ENCODE data around the gene EPS15. TPM values are rescaled to one million over a fixed set of nuclear protein-coding genes. Genes with fewer than 3 reads are reported as not detected.

The EPS15 gene
- total and polyA plus RNA-seq, 7 donors = 9.8 to 71.9 (median 46.1) TPM

DNA sequence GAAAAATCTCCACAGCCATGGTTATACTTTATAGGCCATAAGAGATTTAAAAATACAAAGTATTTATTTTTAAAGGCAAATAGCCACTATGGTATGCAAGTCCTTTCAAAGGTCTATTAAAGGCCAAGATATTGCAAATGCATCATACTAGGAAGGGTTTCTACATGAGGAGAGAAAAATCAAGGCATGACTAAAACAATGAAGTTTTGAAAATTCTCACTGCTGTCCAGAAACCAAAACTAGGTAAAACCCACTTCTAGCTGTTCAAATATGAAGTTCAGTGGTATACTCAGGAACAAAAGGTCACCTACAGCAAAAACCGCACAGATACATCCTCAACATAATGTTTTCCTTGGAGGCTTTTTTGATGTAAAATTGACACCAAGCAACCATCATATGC lies 75.0 kb downstream of the EPS15 start:
- peaks cover 0 to 85% of the 10 kb centered on the region in 2 donors for H3K36me3 ChIP-seq (ENCODE audit: insufficient read depth in 1 of 2, low read depth in 1 of 2)
- no peaks in the 10 kb centered on the region for H3K27me3 ChIP-seq (ENCODE audit: insufficient read depth in 3 of 3, low read length in 2 of 3)
- DNase-seq (no peak), ATAC-seq (no peak)
- WGBS, 3 donors = 97 to 100% (median 98%) methylated on average over 1 of the region's 1 CpG
- TF ChIP-seq CTCF (IDR thresholded peaks at IDR 0.05) = no peak
- H3K9me3 ChIP-seq = no peaks in the 10 kb centered on the region
- intact Hi-C loops (cut with DNase I) = no loop called here
- peaks cover 11% of the 10 kb centered on the region for H3K4me1 ChIP-seq
- H3K4me3 ChIP-seq = no peak overlapping the region
- H3K27ac ChIP-seq = no peak overlapping the region

DNA sequence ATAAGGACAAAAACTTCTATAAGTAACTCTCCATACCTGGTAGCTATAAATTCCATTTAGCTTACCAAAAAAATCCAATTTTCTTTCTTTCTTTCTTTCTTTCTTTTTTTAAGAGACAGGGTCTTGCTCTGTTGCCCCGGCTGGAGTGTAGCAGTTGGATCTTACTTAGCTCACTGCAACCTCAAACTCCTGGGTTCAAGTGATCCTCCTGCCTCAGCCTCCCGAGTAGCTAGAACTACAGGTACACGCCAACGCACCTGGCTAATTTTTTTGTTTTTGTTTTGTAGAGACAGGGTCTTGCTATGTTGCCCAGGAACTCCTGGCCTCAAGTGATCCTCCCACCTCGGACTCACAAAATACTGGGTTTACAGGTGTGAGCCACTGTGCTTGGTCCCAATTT lies 75.5 kb downstream of the EPS15 start:
- DNase-seq = no peak
- Histone ChIP-seq H3K4me3 (no peak overlapping the region), H3K9me3 (no peaks in the 10 kb centered on the region), H3K27me3 (ENCODE audit: insufficient read depth in 3 of 3, low read length in 2 of 3) (no peaks in the 10 kb centered on the region), H3K27ac (no peak overlapping the region), H3K36me3 (ENCODE audit: insufficient read depth in 1 of 2, low read depth in 1 of 2) (peaks cover 0 to 90% of the 10 kb centered on the region in 2 donors), H3K4me1 (peaks cover 11% of the 10 kb centered on the region)
- WGBS, 3 donors = 96 to 99% (median 98%) methylated on average over 5 of the region's 5 CpGs
- TF ChIP-seq CTCF (IDR thresholded peaks at IDR 0.05) = no peak
- no peak for ATAC-seq
- intact Hi-C loops (cut with DNase I) = no loop called here

DNA sequence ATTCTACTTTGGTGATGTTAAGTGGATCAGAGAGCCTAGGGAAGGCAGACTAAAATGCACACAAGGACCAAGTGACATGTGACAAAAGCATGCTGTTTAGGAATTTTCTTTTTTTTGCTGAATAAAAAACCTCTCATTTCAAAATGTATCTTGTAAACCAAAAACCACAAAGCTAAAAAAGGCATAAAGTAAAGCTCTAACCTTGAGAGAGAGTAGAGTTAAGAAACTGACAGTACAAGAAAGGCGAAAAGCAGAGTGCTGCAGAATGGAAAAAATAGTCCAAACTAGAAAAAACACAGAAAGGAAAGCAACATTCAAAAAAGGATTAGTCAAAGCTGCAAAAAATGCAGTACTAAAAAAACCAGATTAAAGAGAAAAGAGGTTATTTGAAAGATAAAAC lies 76.5 kb downstream of the EPS15 start:
- no peak for TF ChIP-seq CTCF (IDR thresholded peaks at IDR 0.05)
- no peak for DNase-seq
- no peaks in the 10 kb centered on the region for H3K27me3 ChIP-seq (ENCODE audit: insufficient read depth in 3 of 3, low read length in 2 of 3)
- 84 to 97% (median 88%) methylated on average over 1 of the region's 1 CpG for WGBS, 3 donors
- intact Hi-C loops (cut with DNase I) = no loop called here
- ATAC-seq = no peak
- H3K4me3 ChIP-seq = no peak overlapping the region
- H3K4me1 ChIP-seq = peaks cover 11% of the 10 kb centered on the region
- H3K27ac ChIP-seq = no peak overlapping the region
- peaks cover 0 to 90% of the 10 kb centered on the region in 2 donors for H3K36me3 ChIP-seq (ENCODE audit: insufficient read depth in 1 of 2, low read depth in 1 of 2)
- no peaks in the 10 kb centered on the region for H3K9me3 ChIP-seq

DNA sequence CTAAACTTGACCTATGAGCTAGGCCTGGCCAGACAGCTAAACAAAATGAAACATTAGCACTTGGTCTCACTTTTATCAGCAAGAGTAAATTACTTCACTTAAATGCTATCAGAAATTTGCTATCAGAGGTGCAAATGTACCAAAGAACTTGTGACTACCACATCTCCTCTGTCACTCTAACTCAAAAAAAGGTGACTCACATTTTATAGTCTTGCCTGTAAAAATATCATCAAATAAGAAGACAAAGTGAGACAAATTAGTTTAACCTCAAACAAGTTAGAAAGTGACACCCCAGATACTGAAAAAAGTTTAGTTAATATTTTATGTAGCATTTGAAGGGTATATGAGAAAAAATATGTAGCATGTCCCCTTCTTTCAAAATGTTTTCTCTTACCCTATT lies 76.9 kb downstream of the EPS15 start:
- no peak for ATAC-seq
- no peak overlapping the region for H3K4me3 ChIP-seq
- DNase-seq = no peak
- peaks cover 0 to 90% of the 10 kb centered on the region in 2 donors for H3K36me3 ChIP-seq (ENCODE audit: insufficient read depth in 1 of 2, low read depth in 1 of 2)
- H3K27me3 ChIP-seq (ENCODE audit: insufficient read depth in 3 of 3, low read length in 2 of 3) = no peaks in the 10 kb centered on the region
- H3K27ac ChIP-seq = no peak overlapping the region
- H3K4me1 ChIP-seq = peaks cover 11% of the 10 kb centered on the region
- intact Hi-C loops (cut with DNase I) = no loop called here
- H3K9me3 ChIP-seq = no peaks in the 10 kb centered on the region
- TF ChIP-seq CTCF (IDR thresholded peaks at IDR 0.05) = no peak

DNA sequence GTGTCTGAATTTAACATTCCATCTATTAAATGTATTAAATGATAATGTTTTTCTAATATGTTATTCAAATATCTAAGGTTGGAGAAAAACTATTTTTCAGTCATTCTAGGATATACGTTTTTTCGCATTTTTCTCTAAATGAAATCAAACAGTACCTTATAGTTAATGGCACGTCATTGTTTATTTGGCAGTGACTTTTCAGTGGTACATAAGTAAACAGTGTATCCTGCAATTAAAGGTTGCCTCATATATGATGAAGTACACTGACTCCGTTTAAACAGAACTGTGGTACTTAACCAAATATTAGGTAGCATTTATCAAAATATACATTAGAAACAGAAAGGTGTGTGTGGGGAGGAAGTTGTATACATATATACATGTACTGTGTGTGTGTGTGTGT lies 79.2 kb downstream of the EPS15 start:
- WGBS, 3 donors = 78 to 93% (median 90%) methylated on average over 4 of the region's 4 CpGs
- Histone ChIP-seq H3K36me3 (ENCODE audit: insufficient read depth in 1 of 2, low read depth in 1 of 2) (peaks cover 0 to 95% of the 10 kb centered on the region in 2 donors), H3K4me1 (peaks cover 5% of the 10 kb centered on the region), H3K27ac (no peak overlapping the region), H3K9me3 (no peaks in the 10 kb centered on the region), H3K4me3 (no peak overlapping the region), H3K27me3 (ENCODE audit: insufficient read depth in 3 of 3, low read length in 2 of 3) (no peaks in the 10 kb centered on the region)
- DNase-seq (no peak), ATAC-seq (no peak)
- TF ChIP-seq CTCF (IDR thresholded peaks at IDR 0.05) = no peak
- intact Hi-C loops (cut with DNase I) = no loop called here

Measured in psoas muscle (tissue), 8 donors.